CD4-positive, alpha-beta T cell treated with Interleukin-6 at 100 ng/mL for 8 hours (primary cell): ENCODE measurements around the gene GCSAML.
"Not testable (repeated sequence)": the region's sequence is repeated elsewhere in the genome, so short reads cannot be mapped to it uniquely, and the experiment has no call there.

Experiments
- DNase-seq: peaks from one replicate; pipeline ENCODE4 v3.0.0-alpha.2; 2020; ENCODE audit warnings: mixed read lengths, low spot score

The GCSAML gene

DNA sequence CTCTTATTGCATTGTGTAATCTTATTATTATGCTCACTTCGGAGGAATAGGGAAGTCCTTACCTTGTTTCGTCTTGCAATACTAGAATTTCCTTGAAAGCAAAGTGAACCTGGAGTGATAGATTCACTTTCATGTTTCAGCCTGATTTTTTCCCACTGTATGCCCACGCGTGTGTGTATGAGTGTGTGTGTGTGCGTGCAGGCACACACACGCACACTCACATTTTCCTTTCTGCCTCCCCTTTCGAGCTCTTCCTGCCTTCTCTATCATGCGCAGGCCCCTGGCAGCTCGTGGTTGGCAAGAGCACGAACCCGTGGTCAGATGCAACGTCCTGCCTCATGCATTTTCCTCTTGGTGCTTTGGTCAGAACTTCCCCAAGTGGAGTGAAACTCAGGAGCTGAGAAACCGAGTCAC is at the start of gene GCSAML:
GCSAML (plus strand) TSS at position 366 of the 414 bp plus-strand sequence. CDS start 58 bp downstream, outside the sequence.
- DNase-seq, result no peak

GRCh38 chr1:247500865-247501264 is 48.1 kb upstream of the GCSAML start:
- no peak for DNase-seq

DNA sequence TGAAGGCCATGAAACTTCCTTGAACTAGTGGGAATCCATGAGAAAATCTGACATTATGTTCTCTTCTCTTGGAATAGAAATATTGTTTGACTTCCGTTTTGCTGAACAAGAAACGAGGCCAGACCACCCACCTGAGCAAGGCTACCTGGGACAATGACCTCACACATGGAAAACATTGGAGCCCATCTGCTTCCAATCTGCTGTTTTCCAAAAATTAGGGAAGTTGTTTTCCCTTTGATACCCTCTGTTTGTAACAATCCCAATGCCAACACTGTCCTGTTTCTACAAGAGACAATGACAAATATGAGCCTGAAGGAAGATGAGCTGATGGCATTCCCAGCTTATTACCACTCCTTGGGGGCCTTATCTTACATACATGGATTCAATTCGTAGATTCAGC is 42.1 kb upstream of the GCSAML start:
- DNase-seq, result no peak

DNA sequence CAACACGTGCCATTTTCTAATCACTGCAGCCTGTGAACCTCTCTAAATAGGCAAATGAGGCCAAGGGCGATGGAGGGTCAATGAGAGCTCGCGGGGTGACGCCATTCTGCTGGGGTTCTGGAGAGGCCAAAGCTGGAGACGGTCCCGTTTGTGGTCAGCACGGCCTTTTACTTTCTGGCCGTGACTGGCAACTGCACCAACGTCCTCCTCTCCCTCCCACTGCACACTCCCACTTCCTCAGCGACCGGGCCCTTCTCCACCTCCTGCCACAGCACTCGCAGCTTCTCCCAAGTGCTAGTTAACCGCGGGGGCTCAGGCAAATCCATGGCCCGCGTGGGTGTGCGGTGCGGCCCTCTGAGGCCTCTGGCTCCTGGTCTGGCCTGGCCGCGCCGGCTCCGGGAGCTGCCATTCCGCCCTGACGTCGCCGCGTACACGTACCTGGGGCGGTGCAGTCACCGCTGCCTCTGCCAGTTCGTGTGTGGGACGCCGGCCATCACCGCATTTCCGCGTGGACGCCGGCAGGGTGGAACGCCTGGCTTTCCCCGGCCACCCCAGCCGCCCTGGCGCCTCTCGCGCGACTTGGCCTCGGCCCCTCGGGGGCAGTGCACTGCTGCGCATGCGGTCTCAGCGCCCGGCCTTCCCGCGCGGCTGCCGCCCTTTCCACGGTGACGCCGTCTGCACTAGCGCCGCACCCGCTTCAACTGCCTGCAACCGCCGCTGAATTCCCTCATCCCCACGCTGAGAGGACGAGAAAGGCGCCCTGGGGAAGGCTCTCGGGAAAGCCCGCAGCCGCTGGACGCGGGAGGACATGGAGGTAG is 30.9 kb upstream of the GCSAML start:
- no peak for DNase-seq

DNA sequence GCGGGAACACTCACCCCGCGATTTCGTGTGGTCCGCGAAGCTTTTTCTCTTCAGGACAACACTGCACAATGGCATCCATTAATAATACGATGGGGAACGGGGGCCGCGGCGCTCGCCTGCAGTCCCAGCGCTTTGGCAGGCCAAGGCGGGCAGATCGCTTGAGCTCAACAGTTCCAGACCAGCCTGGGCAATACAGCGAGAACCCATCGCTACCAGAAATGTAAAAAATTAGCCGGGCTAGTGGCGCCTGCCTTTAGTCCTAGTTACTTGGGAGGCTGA is 30.4 kb upstream of the GCSAML start:
- DNase-seq, result no peak

GRCh38 chr1:247521886-247522285 is 27.0 kb upstream of the GCSAML start:
- not testable (repeated sequence) for DNase-seq

DNA sequence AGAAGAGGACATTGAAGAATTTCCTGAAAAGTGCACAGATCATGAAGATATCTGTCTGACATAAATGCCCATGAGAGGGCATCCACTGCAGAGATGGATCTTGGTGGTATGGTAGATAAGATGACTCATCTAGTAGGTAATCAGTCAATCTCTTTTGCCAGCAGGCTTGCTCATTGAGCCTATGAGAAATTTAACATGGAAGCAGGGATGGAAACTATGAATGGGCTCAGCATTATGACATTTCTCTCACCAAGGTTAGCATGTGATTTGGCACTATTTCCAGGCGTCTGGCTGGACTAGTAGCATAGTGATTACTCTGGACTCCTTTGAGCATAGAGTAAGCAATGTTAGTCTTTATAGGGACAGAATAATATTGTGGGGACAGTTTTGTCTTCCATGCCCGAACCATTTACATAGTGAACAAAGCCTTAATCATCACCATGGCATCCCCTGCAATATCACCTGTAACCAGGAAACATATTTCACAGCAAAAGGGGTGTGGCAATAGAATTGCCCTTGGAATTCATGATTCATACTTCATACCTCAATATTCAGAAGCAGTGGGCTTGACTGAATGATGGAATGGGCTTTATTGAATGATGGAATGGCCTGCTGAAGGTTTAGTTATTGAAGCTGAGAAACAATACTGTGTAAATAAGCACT is 20.0 kb upstream of the GCSAML start:
- DNase-seq, result no peak

GRCh38 chr1:247529771-247530355 is 19.1 kb upstream of the GCSAML start:
- no peak for DNase-seq

GRCh38 chr1:247530785-247531184 is 18.1 kb upstream of the GCSAML start:
- no peak for DNase-seq

GRCh38 chr1:247531937-247532336 is 17.0 kb upstream of the GCSAML start:
- DNase-seq, result no peak

DNA sequence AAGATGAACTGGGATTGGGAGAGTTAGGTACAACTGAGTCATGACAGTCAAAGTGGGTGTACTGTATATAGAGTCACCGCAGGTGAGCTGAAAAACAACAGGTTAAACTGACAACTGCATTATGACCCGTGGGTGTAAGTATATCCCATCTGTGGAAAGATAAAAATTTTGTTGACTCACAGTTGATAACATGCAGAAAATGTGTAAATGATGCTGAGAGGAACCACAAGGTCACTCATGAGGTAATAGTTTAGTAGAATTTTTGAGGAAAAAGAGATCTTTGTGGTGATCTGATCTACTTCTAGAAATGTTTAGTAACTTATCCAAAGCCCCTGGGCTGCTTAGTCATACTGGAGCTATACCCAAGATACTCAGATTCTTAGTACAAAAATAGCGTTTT is 13.5 kb upstream of the GCSAML start:
- no peak for DNase-seq

DNA sequence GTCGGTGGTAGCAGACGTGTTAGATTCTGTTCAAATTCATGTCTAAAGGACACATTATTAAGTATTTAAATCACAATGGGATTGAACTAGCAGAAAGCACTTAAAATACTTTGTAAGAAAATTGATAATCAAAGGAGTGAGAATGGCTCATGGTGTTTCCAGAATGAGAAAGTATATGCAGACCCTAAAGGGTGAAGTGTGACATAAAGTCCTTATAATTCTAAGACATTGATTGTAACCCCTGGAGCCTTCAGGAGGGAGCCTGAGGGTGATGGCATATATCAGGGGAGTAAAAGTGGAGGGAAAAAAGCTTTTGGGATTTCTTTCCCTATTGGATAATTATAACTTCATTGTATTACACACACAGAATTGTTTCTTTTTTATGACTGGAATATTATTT is 12.6 kb upstream of the GCSAML start, which contains the start of gene OR2C3:
OR2C3 (minus strand) TSS at position 101 of the 400 bp plus-strand sequence. CDS start 3,929 bp downstream, outside the sequence.
- DNase-seq, result no peak

DNA sequence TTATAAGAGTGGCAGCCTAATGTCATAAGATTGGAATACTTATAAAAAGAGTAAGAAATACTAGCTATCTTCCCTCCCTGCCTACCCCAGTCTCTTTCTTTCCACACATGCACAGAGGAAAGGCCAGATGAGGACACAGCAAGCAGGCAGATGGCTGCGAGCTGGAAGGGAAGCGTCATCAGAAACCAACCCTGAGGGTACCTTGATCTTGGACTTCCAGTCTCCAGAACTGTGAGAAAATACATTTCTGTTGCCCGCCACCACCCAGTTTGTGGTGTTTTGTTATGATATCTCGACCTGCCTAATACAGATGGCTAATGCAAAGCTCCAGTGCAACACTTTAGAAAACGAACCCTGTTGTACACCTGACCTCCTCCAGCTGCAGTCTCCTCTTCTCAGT is 10.4 kb upstream of the GCSAML start:
- DNase-seq, result no peak

- no peak for DNase-seq
Measured at GRCh38 chr1:247539215-247539614, 9.7 kb upstream of the GCSAML start.

- no peak for DNase-seq
Measured at GRCh38 chr1:247540581-247540980, 8.4 kb upstream of the GCSAML start.

GRCh38 chr1:247542811-247543210 is 6.1 kb upstream of the GCSAML start:
- DNase-seq, result no peak

- no peak for DNase-seq
Measured at GRCh38 chr1:247548092-247548491, 842 bp upstream of the GCSAML start.

- no peak for DNase-seq
Measured at GRCh38 chr1:247551721-247552120, 2.8 kb downstream of the GCSAML start.

GRCh38 chr1:247552231-247552630 is 3.3 kb downstream of the GCSAML start:
- DNase-seq, result no peak

- DNase-seq, result no peak
Measured at GRCh38 chr1:247557926-247558674, 9.2 kb downstream of the GCSAML start.

GRCh38 chr1:247561711-247562110 is 12.8 kb downstream of the GCSAML start:
- no peak for DNase-seq

GRCh38 chr1:247562198-247562597 is 13.3 kb downstream of the GCSAML start:
- DNase-seq, result no peak

- no peak for DNase-seq
Measured at GRCh38 chr1:247574236-247574635, 25.3 kb downstream of the GCSAML start.
